ENCODE measurements around the gene KCNK6.

Gene KCNK6

GRCh38 chr19:38319421-38320258, at the start of gene KCNK6:
TSS of gene KCNK6 (plus strand) at chr19:38319845. CDS start at chr19:38319951, 106 bp downstream.
- Histone ChIP-seq H3K9ac (ENCODE audit: low read depth, low read length) (peak within 1 kb of the TSS; percentile 44; the same call in 1 of the 2 replicates), H3K4me3 (ENCODE audit: low read depth, low read length) (peak within 1 kb of the TSS; percentile 69), H3K36me3 (ENCODE audit: control insufficient read depth, insufficient read depth, low read length) (no peaks in the 10 kb centered on the region), H3K4me1 (ENCODE audit: control insufficient read depth, insufficient read depth, low read length) (no peaks in the 10 kb centered on the region; the same call in 1 of the 2 replicates), H3K27me3 (ENCODE audit: control insufficient read depth, insufficient read depth, low read length) (peaks cover 32% of the 10 kb centered on the region), H3K9me3 (ENCODE audit: control insufficient read depth, insufficient read depth, low read length) (no peaks in the 10 kb centered on the region), H3K27ac (ENCODE audit: low read depth, low read length) (no peak within 1 kb of the TSS)

- Histone ChIP-seq H3K9ac (ENCODE audit: low read depth, low read length) (no peak overlapping the region), H3K4me1 (ENCODE audit: control insufficient read depth, insufficient read depth, low read length) (peaks cover 24% of the 10 kb centered on the region), H3K27ac (ENCODE audit: low read depth, low read length) (peak overlapping the region; percentile 44), H3K36me3 (ENCODE audit: control insufficient read depth, insufficient read depth, low read length) (no peaks in the 10 kb centered on the region; the same call in 1 of the 2 replicates), H3K9me3 (ENCODE audit: control insufficient read depth, insufficient read depth, low read length) (no peaks in the 10 kb centered on the region), H3K27me3 (ENCODE audit: control insufficient read depth, insufficient read depth, low read length) (no peaks in the 10 kb centered on the region), H3K4me3 (ENCODE audit: low read depth, low read length) (no peak overlapping the region)
Measured at GRCh38 chr19:38270587-38271167, 49.0 kb upstream of the KCNK6 start.

GRCh38 chr19:38273499-38273898, 46.1 kb upstream of the KCNK6 start:
- Histone ChIP-seq H3K27ac (ENCODE audit: low read depth, low read length) (peak overlapping the region; percentile 24), H3K36me3 (ENCODE audit: control insufficient read depth, insufficient read depth, low read length) (no peaks in the 10 kb centered on the region; the same call in 1 of the 2 replicates), H3K9me3 (ENCODE audit: control insufficient read depth, insufficient read depth, low read length) (no peaks in the 10 kb centered on the region), H3K4me1 (ENCODE audit: control insufficient read depth, insufficient read depth, low read length) (no peaks in the 10 kb centered on the region), H3K4me3 (ENCODE audit: low read depth, low read length) (no peak overlapping the region), H3K27me3 (ENCODE audit: control insufficient read depth, insufficient read depth, low read length) (no peaks in the 10 kb centered on the region), H3K9ac (ENCODE audit: low read depth, low read length) (no peak overlapping the region)

DNA sequence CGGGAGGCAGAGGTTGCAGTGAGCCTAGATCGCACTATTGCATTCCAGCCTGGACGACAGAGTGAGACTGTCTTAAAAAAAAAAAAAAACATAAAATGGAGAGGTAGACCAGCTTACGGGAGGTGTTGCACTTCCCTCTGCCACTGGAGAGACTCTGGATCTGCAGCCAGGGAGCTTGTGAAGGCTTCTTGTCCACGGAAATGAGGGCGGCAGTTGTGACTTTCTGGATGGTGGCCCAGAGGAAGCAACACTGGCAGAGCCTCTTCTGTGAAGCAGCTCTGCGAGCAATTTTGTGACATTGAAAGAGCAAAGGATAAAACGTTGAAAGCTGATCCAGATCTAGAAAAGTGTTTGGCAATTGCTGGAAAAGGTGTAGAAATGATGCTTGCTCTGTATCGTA, 44.9 kb upstream of the KCNK6 start:
- H3K36me3 ChIP-seq (ENCODE audit: control insufficient read depth, insufficient read depth, low read length), result no peaks in the 10 kb centered on the region; the same call in 1 of the 2 replicates
- no peaks in the 10 kb centered on the region for H3K27me3 ChIP-seq (ENCODE audit: control insufficient read depth, insufficient read depth, low read length)
- H3K9me3 ChIP-seq (ENCODE audit: control insufficient read depth, insufficient read depth, low read length), result no peaks in the 10 kb centered on the region
- H3K4me3 ChIP-seq (ENCODE audit: low read depth, low read length), result no peak overlapping the region
- no peak overlapping the region for H3K27ac ChIP-seq (ENCODE audit: low read depth, low read length)
- no peak overlapping the region for H3K9ac ChIP-seq (ENCODE audit: low read depth, low read length)
- H3K4me1 ChIP-seq (ENCODE audit: control insufficient read depth, insufficient read depth, low read length), result no peaks in the 10 kb centered on the region

- H3K4me3 ChIP-seq (ENCODE audit: low read depth, low read length), result no peak overlapping the region
- H3K9ac ChIP-seq (ENCODE audit: low read depth, low read length), result no peak overlapping the region
- H3K4me1 ChIP-seq (ENCODE audit: control insufficient read depth, insufficient read depth, low read length), result no peaks in the 10 kb centered on the region
- no peaks in the 10 kb centered on the region for H3K27me3 ChIP-seq (ENCODE audit: control insufficient read depth, insufficient read depth, low read length)
- no peak overlapping the region for H3K27ac ChIP-seq (ENCODE audit: low read depth, low read length)
- H3K36me3 ChIP-seq (ENCODE audit: control insufficient read depth, insufficient read depth, low read length), result peaks cover 9% of the 10 kb centered on the region
- H3K9me3 ChIP-seq (ENCODE audit: control insufficient read depth, insufficient read depth, low read length), result no peaks in the 10 kb centered on the region
Measured at GRCh38 chr19:38276942-38277517, 42.6 kb upstream of the KCNK6 start.

DNA sequence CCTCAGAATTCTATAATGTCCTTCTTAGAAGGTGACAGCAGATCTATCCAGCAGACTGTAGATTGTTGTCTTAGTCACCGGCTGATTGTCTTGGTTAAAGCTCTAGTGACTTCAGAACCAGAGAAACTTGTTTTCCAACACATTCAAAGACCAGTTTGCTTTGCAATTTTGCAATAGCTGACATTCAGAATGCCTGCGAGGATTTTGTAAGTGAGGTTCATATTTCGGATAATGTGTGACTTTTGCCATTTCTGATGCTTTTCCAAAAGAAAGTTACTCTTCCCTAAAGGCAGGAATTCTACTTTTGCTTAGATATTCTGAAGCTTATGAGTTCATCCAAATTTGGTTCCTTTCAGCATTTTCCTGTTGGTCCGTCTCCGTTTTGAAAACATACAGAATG, 42.1 kb upstream of the KCNK6 start:
- H3K36me3 ChIP-seq (ENCODE audit: control insufficient read depth, insufficient read depth, low read length), result peaks cover 9% of the 10 kb centered on the region
- no peaks in the 10 kb centered on the region for H3K27me3 ChIP-seq (ENCODE audit: control insufficient read depth, insufficient read depth, low read length)
- no peaks in the 10 kb centered on the region for H3K9me3 ChIP-seq (ENCODE audit: control insufficient read depth, insufficient read depth, low read length)
- no peaks in the 10 kb centered on the region for H3K4me1 ChIP-seq (ENCODE audit: control insufficient read depth, insufficient read depth, low read length)
- no peak overlapping the region for H3K4me3 ChIP-seq (ENCODE audit: low read depth, low read length)
- peak overlapping the region; percentile 44 for H3K27ac ChIP-seq (ENCODE audit: low read depth, low read length)
- H3K9ac ChIP-seq (ENCODE audit: low read depth, low read length), result no peak overlapping the region

DNA sequence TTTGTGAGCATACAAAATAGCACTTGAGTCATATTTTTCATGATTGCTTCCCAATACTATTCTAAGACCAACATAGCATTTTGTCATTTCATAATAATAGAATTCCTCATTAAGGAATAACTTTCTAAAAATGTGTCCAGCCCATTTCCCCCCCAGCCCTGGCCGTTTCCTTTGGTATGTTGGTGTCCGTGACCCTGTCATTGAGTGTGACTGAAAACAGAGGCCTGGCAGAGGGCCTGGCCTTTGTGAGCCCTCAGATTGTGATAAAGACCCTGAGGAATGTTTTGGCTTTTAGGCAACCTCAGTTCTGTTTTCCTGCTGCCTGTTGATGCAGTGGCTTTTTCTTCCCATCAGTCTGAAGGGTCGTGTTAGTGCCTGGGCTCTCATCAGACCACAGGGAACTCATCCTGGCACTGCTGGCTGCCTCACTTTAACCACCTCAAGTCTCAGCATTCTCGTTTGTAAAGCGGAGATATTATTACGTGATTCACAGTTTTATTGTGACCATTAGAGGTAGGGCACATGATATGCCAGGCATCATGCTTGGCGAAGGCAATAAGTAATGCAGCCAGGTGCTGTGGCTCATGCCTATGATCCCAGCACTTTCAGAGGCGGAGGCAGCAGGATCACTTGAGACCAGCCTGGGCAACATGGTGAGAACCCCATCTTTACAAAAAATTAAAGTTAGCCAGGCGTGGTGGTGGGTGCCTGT, 41.5 kb upstream of the KCNK6 start:
- H3K4me3 ChIP-seq (ENCODE audit: low read depth, low read length), result no peak overlapping the region
- H3K4me1 ChIP-seq (ENCODE audit: control insufficient read depth, insufficient read depth, low read length), result no peaks in the 10 kb centered on the region
- peak overlapping the region; percentile 44 for H3K27ac ChIP-seq (ENCODE audit: low read depth, low read length)
- no peak overlapping the region for H3K9ac ChIP-seq (ENCODE audit: low read depth, low read length)
- no peaks in the 10 kb centered on the region for H3K27me3 ChIP-seq (ENCODE audit: control insufficient read depth, insufficient read depth, low read length)
- H3K9me3 ChIP-seq (ENCODE audit: control insufficient read depth, insufficient read depth, low read length), result no peaks in the 10 kb centered on the region
- H3K36me3 ChIP-seq (ENCODE audit: control insufficient read depth, insufficient read depth, low read length), result peaks cover 9% of the 10 kb centered on the region

- Histone ChIP-seq H3K4me1 (ENCODE audit: control insufficient read depth, insufficient read depth, low read length) (no peaks in the 10 kb centered on the region), H3K27ac (ENCODE audit: low read depth, low read length) (no peak overlapping the region), H3K9me3 (ENCODE audit: control insufficient read depth, insufficient read depth, low read length) (no peaks in the 10 kb centered on the region), H3K9ac (ENCODE audit: low read depth, low read length) (no peak overlapping the region), H3K4me3 (ENCODE audit: low read depth, low read length) (no peak overlapping the region), H3K27me3 (ENCODE audit: control insufficient read depth, insufficient read depth, low read length) (no peaks in the 10 kb centered on the region), H3K36me3 (ENCODE audit: control insufficient read depth, insufficient read depth, low read length) (peaks cover 9% of the 10 kb centered on the region)
Measured at GRCh38 chr19:38278751-38279150, 40.9 kb upstream of the KCNK6 start.

GRCh38 chr19:38280030-38280921, 39.4 kb upstream of the KCNK6 start:
- Histone ChIP-seq H3K27ac (ENCODE audit: low read depth, low read length) (no peak overlapping the region), H3K9ac (ENCODE audit: low read depth, low read length) (no peak overlapping the region), H3K27me3 (ENCODE audit: control insufficient read depth, insufficient read depth, low read length) (no peaks in the 10 kb centered on the region), H3K4me3 (ENCODE audit: low read depth, low read length) (no peak overlapping the region), H3K36me3 (ENCODE audit: control insufficient read depth, insufficient read depth, low read length) (peaks cover 22% of the 10 kb centered on the region), H3K4me1 (ENCODE audit: control insufficient read depth, insufficient read depth, low read length) (no peaks in the 10 kb centered on the region), H3K9me3 (ENCODE audit: control insufficient read depth, insufficient read depth, low read length) (no peaks in the 10 kb centered on the region)

Measured in HUES48 (cell line).